Measurements from ENCODE around the gene POU2F3.
A peak's percentile ranks its signal among the peaks of the same experiment; 100 is the strongest.

Gene POU2F3

DNA sequence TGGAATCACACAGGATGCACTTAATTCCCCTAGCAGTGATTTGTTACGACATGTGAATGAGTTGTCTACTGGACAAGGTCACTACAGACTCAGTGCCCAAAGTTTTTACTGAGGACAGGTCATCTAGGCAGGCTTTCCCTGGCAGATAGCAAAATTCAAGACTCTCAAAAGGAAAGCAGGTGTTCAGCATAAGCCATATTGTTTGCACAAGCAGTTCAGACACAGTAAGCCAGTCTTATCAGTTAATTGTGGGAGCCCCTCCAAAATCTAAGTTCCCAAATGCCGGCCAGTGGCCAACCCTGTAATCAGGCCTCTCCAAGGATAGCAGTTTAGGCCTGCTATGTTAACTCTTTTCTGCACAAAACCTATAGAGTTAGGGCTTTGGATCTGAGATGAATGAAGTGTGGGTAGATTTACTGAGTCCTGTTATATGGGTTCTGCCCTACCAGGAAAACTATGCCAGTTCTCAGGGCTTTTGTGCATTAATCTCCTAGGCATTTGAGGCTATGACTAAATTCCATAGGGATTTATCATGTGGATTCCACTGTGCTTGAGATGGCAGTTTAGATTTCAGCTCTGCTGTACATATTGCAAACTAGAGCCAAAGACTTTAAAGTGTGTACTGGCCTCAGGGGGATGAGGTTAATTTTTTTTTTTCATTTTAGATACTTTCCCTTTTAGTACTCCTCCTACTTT lies 91.5 kb downstream of the POU2F3 start:
- no peak overlapping the region for H3K4me3 ChIP-seq (replicated peaks in 1 of 2; ENCODE audit: low read depth in 2 of 2, low read length in 2 of 2)
- peak; percentile 87 to 92 for DNase-seq (ENCODE audit: low read depth in 2 of 2)
- TF ChIP-seq, protein P1, sequence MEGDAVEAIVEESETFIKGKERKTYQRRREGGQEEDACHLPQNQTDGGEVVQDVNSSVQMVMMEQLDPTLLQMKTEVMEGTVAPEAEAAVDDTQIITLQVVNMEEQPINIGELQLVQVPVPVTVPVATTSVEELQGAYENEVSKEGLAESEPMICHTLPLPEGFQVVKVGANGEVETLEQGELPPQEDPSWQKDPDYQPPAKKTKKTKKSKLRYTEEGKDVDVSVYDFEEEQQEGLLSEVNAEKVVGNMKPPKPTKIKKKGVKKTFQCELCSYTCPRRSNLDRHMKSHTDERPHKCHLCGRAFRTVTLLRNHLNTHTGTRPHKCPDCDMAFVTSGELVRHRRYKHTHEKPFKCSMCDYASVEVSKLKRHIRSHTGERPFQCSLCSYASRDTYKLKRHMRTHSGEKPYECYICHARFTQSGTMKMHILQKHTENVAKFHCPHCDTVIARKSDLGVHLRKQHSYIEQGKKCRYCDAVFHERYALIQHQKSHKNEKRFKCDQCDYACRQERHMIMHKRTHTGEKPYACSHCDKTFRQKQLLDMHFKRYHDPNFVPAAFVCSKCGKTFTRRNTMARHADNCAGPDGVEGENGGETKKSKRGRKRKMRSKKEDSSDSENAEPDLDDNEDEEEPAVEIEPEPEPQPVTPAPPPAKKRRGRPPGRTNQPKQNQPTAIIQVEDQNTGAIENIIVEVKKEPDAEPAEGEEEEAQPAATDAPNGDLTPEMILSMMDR (IDR thresholded peaks at IDR 0.05; ENCODE audit: low read depth, low read length) = no peak

GRCh38 chr11:120332822-120333716 lies 93.1 kb downstream of the POU2F3 start:
- H3K4me3 ChIP-seq (replicated peaks in 1 of 2; ENCODE audit: low read depth in 2 of 2, low read length in 2 of 2) = no peak overlapping the region
- DNase-seq (ENCODE audit: low read depth in 2 of 2) = peak; percentile 37 to 40

GRCh38 chr11:120333801-120334200 lies 93.9 kb downstream of the POU2F3 start:
- no peak for DNase-seq (ENCODE audit: low read depth in 2 of 2)
- TF ChIP-seq, protein P1 (IDR thresholded peaks at IDR 0.05; ENCODE audit: low read depth, low read length) = no peak

More at GRCh38 chr11:120332822-120333716, 93.1 kb downstream of the POU2F3 start:
- TF ChIP-seq, protein P1 (IDR thresholded peaks at IDR 0.05; ENCODE audit: low read depth, low read length) = no peak

GRCh38 chr11:120334332-120334731 lies 94.4 kb downstream of the POU2F3 start:
- no peak overlapping the region for H3K4me3 ChIP-seq (replicated peaks in 1 of 2; ENCODE audit: low read depth in 2 of 2, low read length in 2 of 2)
- no peak for DNase-seq (ENCODE audit: low read depth in 2 of 2)
- TF ChIP-seq, protein P1 (IDR thresholded peaks at IDR 0.05; ENCODE audit: low read depth, low read length) = no peak

More at GRCh38 chr11:120333801-120334200, 93.9 kb downstream of the POU2F3 start:
- H3K4me3 ChIP-seq (replicated peaks in 1 of 2; ENCODE audit: low read depth in 2 of 2, low read length in 2 of 2) = no peak overlapping the region

DNA sequence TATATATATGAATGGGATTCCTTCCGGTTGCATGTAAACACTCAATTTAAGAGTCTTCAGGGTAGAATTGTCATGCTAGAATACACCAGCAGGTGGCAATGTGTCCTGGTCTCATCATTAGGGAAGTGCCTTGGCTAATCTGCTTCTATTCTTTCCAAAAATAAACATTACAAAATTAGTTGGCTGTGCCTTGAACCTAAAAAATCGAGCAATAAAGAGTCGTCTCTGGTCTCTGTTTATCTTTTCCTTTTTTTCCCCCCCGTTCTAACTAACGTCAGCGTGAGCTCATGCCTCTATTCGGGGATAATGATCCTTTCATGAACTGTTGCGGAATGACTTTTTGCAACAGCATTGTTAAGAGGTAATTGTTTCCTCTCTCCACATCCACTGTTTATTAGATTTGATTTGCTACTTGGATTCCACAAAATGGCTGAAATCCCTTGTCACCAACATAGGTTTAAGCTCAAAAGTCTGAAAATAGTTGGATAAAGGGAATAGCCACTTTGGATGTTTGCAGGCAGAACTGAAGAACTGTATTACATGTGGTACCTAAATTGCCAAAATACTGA lies 95.0 kb downstream of the POU2F3 start:
- H3K4me3 ChIP-seq (replicated peaks in 1 of 2; ENCODE audit: low read depth in 2 of 2, low read length in 2 of 2) = peak overlapping the region; percentile 74 to 84
- peak; percentile 91 to 95 for DNase-seq (ENCODE audit: low read depth in 2 of 2)
- TF ChIP-seq, protein P1 (IDR thresholded peaks at IDR 0.05; ENCODE audit: low read depth, low read length) = peak; percentile 58

- DNase-seq (ENCODE audit: low read depth in 2 of 2) = peak in 1 of 2 donors; percentile 54
- H3K4me3 ChIP-seq (replicated peaks in 1 of 2; ENCODE audit: low read depth in 2 of 2, low read length in 2 of 2) = peak overlapping the region; percentile 74 to 84
These were observed 95.6 kb downstream of the POU2F3 start for GRCh38 chr11:120335556-120335907.

More at GRCh38 chr11:120335556-120335907, 95.6 kb downstream of the POU2F3 start:
- TF ChIP-seq, protein P1 (IDR thresholded peaks at IDR 0.05; ENCODE audit: low read depth, low read length) = no peak

All from cardiac fibroblast (primary cell).